GM18873 (cell line): ENCODE results near the gene RUNX1.
A peak's percentile ranks its signal among the peaks of the same experiment; 100 is the strongest.

Experiments
- ATAC-seq: cut with Tn5 transposase; IDR thresholded peaks from one replicate; pipeline ENCODE4 v1.9.1; 2021; ENCODE audit warnings: mild to moderate bottlenecking, moderate library complexity, moderate number of reproducible peaks; ENCODE audit not compliant: unreplicated experiment, low FRiP score

Gene RUNX1

GRCh38 chr21:34865400-34866241 is 183.5 kb downstream of the RUNX1 start:
- ATAC-seq = peak; percentile 85

GRCh38 chr21:34864370-34865149 is 184.5 kb downstream of the RUNX1 start:
- ATAC-seq = no peak

- no peak for ATAC-seq
Measured at GRCh38 chr21:34862951-34863350, 186.2 kb downstream of the RUNX1 start.

GRCh38 chr21:34861258-34861657 is 187.8 kb downstream of the RUNX1 start:
- ATAC-seq = no peak

GRCh38 chr21:34859976-34860653 is 189.0 kb downstream of the RUNX1 start:
- ATAC-seq = no peak

GRCh38 chr21:34858559-34858958 is 190.5 kb downstream of the RUNX1 start:
- no peak for ATAC-seq

- ATAC-seq = no peak
Measured at GRCh38 chr21:34857874-34858273, 191.2 kb downstream of the RUNX1 start.

- no peak for ATAC-seq
Measured at GRCh38 chr21:34857122-34857713, 191.9 kb downstream of the RUNX1 start.

GRCh38 chr21:34852448-34852847 is 196.7 kb downstream of the RUNX1 start:
- no peak for ATAC-seq

GRCh38 chr21:34850166-34850690 is 198.9 kb downstream of the RUNX1 start:
- no peak for ATAC-seq

- ATAC-seq = no peak
Measured at GRCh38 chr21:34846601-34847112, 202.4 kb downstream of the RUNX1 start.

GRCh38 chr21:34845521-34846451 is 203.3 kb downstream of the RUNX1 start:
- peak; percentile 79 for ATAC-seq

GRCh38 chr21:34844924-34845238 is 204.2 kb downstream of the RUNX1 start:
- no peak for ATAC-seq

- no peak for ATAC-seq
Measured at GRCh38 chr21:34844013-34844923, 204.8 kb downstream of the RUNX1 start.

GRCh38 chr21:34843562-34843961 is 205.5 kb downstream of the RUNX1 start:
- ATAC-seq = no peak

GRCh38 chr21:34841154-34841553 is 207.9 kb downstream of the RUNX1 start:
- no peak for ATAC-seq

GRCh38 chr21:34840693-34841092 is 208.4 kb downstream of the RUNX1 start:
- ATAC-seq = no peak
